ENCODE data around the gene TIMM10.

The TIMM10 gene

DNA sequence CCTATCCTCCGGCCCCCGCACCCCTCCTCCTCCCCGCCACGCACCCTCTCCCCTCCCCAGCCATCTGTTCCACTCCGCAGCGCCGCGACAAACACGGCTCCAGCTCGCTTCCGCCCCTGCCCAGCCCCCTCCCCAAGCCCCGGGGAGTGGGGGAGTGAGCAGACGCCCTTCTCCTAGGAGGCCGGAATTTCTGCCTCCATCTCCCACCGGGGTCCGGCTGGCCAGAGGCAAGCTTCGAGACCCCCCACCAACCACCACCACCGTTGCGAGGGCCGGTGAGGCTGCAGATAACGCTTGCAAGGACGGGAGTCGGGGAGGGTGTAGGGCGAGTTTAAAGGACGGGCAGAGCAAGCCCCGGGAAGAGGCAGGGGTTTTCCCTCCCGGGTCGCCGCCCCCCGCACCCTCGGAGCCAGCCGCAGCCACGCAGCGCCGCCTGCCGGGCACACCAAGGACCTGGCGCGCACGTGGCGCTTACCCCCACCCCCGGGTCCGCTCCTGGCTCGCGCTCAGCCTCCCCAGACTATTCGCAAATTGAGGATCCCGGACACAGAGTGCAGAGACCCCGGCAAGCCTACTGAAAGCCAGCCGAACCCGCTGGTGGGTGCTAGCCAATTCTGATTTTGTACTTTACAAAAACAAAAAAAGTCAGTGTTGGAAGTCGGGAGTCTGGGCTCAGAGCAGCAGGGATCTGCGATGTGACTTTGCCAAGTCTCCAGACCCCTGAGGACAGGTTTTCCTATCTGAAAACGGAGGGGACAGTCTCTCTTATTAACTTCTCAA, 47.6 kb downstream of the TIMM10 start:
- DNase-seq: no peak

DNA sequence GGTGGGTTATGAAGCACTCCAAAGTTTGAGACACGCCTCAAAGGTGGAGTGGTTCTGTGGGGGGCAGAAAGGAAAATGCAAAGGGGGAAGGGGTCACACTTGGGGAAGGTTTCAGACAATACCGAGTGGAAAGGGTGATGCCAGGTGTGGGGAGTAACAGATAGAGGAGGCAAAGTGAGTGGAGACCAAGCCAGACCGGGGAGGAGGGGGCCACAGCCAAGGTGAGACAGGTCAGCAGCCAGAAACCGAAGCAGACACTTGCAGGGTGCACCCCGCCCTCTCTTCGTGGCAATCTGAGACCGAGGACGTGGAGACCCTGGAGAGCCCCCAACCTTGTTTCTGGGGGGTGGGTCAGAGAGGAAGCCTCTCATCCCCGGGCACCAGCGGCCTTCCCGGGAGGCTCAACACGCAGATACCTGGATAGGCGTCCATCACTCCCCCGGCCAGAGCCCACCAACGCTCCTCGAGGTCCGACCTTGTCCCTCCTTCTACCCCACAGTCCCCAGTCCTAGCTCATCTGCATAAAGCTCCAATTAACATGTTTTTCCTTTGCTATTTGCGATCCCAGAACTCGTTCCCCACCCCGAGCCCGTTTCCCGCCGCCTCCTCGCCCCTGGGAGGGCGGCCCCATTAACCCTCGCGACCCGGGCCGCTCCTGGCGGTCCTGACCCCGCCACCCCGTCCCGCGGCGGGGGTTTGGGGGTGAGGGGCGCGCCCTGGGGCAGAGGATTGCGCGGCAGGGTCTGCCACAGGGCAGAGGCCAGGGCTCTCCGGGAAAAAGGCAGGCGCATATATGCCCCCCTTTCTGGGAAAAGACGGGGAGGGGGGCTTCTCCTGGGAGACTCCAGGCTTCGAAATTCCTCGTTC, 48.4 kb downstream of the TIMM10 start:
- DNase-seq: no peak

DNA sequence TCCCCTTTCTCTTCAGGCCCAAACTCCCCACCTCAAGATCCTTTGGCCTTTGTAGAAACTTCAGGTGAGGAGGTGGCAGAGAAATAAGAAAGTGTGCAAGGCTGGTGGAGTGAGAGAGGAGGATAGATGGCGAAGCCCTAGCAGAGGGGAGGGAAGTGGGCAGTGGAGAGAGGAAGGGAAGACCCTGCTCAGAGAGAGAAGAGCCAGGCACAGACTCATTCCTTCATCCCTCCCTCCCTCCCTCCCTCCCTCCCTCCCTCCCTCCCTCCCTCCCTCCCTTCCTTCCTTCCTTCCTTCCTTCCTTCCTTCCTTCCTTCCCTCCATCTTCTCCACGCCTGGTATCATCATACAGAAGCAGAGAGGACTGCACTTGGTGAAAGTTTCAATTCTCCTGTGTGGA, 49.2 kb downstream of the TIMM10 start:
- DNase-seq: no peak

DNA sequence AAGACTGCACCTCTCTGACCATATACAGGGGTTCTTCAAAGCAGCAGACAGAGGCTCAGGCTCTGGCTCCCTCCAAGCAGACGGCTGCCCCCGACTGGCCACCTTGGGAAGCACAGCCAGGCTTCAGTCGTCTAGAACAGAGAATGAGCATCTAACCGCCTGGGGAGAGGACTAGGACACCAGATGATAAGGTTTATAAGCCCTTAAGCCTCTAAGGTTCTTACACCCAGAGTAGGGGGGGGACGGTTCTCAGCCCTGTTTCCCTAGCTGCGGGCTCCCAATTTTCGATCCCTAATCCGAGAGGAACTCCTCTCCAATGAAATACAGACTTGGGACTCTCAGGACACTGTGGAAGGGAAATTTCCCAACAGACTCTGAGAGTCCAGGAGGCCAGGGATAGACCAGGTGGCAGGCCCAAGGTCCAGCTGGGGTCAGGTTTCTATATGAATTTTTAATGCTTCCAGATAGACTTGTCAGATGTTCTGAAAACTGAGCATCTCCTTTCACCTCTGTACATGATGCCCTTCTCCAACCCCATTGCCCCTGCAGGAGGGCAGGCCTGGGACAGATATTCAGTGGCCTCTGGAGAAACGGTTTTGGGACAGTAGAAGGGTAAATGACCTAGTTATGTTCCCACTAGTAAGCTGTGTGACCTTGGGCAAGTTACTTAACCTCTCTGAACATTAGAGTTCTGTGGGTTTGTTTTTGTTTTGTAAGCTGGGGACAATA, 50.0 kb downstream of the TIMM10 start:
- no peak for DNase-seq

DNA sequence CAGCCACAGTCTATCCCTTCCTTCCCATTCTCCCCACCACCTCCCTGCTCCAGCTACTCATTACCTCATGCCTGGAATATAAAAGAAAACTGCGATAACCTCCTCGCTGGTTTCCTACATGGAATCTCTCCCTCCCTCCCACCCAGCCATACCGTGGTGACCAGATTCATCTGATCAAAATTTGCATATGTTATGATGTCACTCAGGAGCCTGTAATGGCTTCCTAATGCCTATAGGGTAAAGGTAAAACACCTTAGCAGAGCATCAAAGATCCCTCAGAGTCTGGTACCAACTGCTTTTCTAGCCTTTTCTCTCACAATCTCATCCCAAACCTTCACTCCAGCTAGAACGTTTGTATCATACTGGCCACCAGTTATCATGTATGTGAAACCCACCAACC, 50.6 kb downstream of the TIMM10 start:
- no peak for DNase-seq

DNA sequence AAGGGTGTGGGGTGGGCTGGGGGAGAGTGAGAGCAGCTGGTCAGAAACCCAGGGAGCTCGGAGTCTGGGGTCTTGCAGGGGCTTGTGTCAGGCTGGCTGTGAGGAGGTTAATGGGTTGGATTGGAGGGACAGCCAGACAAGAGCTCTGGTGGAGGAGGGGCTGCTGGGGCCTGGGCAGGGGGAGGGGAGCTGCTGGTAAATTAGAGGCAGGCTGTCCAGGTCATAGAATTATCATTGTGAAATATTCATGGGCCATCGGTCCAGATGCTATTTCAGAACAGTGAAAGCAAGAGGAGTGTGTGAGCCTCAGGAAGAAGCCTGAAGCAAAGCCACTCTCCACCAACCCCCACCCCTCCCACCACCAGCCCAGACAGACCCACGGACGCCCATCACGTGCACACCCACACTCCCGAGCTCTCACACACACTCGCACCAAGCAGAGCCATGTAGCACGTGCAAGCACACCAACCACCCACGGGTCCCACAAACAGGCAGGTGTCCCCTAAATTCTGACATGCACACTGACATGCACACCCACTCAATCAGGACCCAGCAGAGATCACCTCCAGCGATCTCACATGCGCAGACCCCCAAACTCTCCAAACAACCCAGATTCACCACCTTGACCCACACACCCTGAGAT, 51.4 kb downstream of the TIMM10 start:
- no peak for DNase-seq

Measured in GOT3 (cell line).